MCF 10A (cell line): ENCODE data around the gene KLRF1. TPM values are rescaled to one million over a fixed set of nuclear protein-coding genes. Genes with fewer than 3 reads are reported as not detected.

Source experiments
- BruUV-seq: library from RNA; stranded (reverse); fragments of 400-500 nt; replicated peaks from 2 replicates; lab custom pipeline; 2021; lab: Mats Ljungman, UMichigan
- CTCF ChIA-PET: fragments of 300-600 bp; sonication (Branson Sonifier 250); formaldehyde crosslinking; extraction: SDS; loops from one replicate; lab custom pipeline; 2021; ENCODE audit warnings: antibody characterized with exemption, inconsistent platforms; lab: Yijun Ruan, JAX
- POLR2A ChIA-PET: fragments of 300-600, 350-650 bp; sonication (Branson Sonifier 250); formaldehyde crosslinking; extraction: SDS; loops from one replicate; lab custom pipeline; 2020; ENCODE audit warnings: antibody characterized with exemption, inconsistent platforms; lab: Yijun Ruan, JAX
- DNase-seq: peaks from one replicate; pipeline ENCODE4 v3.0.0-alpha.2; 2018; ENCODE audit not compliant: unreplicated experiment
- H3K27ac Mint-ChIP-seq: one replicate; pipeline ENCODE4 v1.8.0; 2022; ENCODE audit warnings: mild to moderate bottlenecking, low read depth, mixed read lengths; ENCODE audit not compliant: unreplicated experiment
- H3K27me3 Mint-ChIP-seq: one replicate; pipeline ENCODE4 v1.8.0; 2022; ENCODE audit warnings: mixed read lengths; ENCODE audit not compliant: insufficient read depth, unreplicated experiment
- H3K36me3 Mint-ChIP-seq: one replicate; pipeline ENCODE4 v1.8.0; 2022; ENCODE audit warnings: mild to moderate bottlenecking, moderate library complexity, mixed read lengths; ENCODE audit not compliant: insufficient read depth, unreplicated experiment
- H3K4me1 Mint-ChIP-seq: one replicate; pipeline ENCODE4 v1.8.0; 2022; ENCODE audit warnings: mixed read lengths; ENCODE audit not compliant: insufficient read depth, unreplicated experiment
- H3K4me3 Mint-ChIP-seq: one replicate; pipeline ENCODE4 v1.8.0; 2022; ENCODE audit warnings: mild to moderate bottlenecking, moderate library complexity, mixed read lengths; ENCODE audit not compliant: unreplicated experiment
- H3K9me3 Mint-ChIP-seq: one replicate; pipeline ENCODE4 v1.8.0; 2022; ENCODE audit warnings: mixed read lengths; ENCODE audit not compliant: unreplicated experiment
- CTCF ChIP-seq: fragments of 200-600 bp; IDR thresholded peaks from one replicate; pipeline ENCODE4 v1.8.0; 2022; ENCODE audit warnings: antibody characterized with exemption, mild to moderate bottlenecking; ENCODE audit not compliant: unreplicated experiment
- intact Hi-C: fragments of 100-400 bp; cut with micrococcal nuclease; formaldehyde crosslinking; loops from 2 replicates; pipeline ENCODE4 v1.14.1; 2022
- total RNA-seq: library from RNA; stranded (reverse); gene quantifications from 2 replicates; pipeline ENCODE4 v1.2.3, GENCODE V29; 2022

KLRF1 gene
- total RNA-seq, 1 experiment from 2014 or later, result not detected

GRCh38 chr12:9848899-9849298, 21.6 kb downstream of the KLRF1 start:
- TF ChIP-seq CTCF, result no peak
- ChIA-PET POLR2A (interaction anchor here (0.7 kb wide), 1 partner anchor 9 kb away, joined by 4 read pairs; no protein-coding TSS in a partner anchor), CTCF (interaction anchor here (0.8 kb wide), 2 partner anchors 98 to 166 kb away, joined by 3 to 4 read pairs; no protein-coding TSS in a partner anchor)
- Mint-ChIP-seq H3K4me3 (no peak overlapping the region), H3K27ac (no peak overlapping the region), H3K27me3 (no peaks in the 10 kb centered on the region), H3K36me3 (no peaks in the 10 kb centered on the region), H3K9me3 (peaks cover 14% of the 10 kb centered on the region), H3K4me1 (no peaks in the 10 kb centered on the region)
- intact Hi-C loops, result no loop called here
- DNase-seq, result no peak
- no TSS peak for BruUV-seq

GRCh38 chr12:9851050-9851449, 23.8 kb downstream of the KLRF1 start:
- H3K9me3 Mint-ChIP-seq, result peaks cover 14% of the 10 kb centered on the region
- ChIA-PET CTCF (interaction anchor here (0.6 to 1.2 kb wide), 4 partner anchors 38 to 1744 kb away, joined by 4 to 8 read pairs (median 4); no protein-coding TSS in a partner anchor), POLR2A (interaction anchor here (1.1 kb wide), 1 partner anchor 17 kb away, joined by 3 read pairs; no protein-coding TSS in a partner anchor)
- intact Hi-C loops, result no loop called here
- H3K27ac Mint-ChIP-seq, result no peak overlapping the region
- H3K4me1 Mint-ChIP-seq, result no peaks in the 10 kb centered on the region
- H3K27me3 Mint-ChIP-seq, result no peaks in the 10 kb centered on the region
- no TSS peak for BruUV-seq
- no peak for TF ChIP-seq CTCF
- no peak for DNase-seq
- H3K4me3 Mint-ChIP-seq, result no peak overlapping the region
- H3K36me3 Mint-ChIP-seq, result no peaks in the 10 kb centered on the region

- POLR2A ChIA-PET, result interaction anchor here (1.1 kb wide), 1 partner anchor 16 kb away, joined by 3 read pairs; no protein-coding TSS in a partner anchor
- no peaks in the 10 kb centered on the region for H3K27me3 Mint-ChIP-seq
- no peaks in the 10 kb centered on the region for H3K36me3 Mint-ChIP-seq
- intact Hi-C loops, result no loop called here
- no peak for TF ChIP-seq CTCF
- peaks cover 7% of the 10 kb centered on the region for H3K9me3 Mint-ChIP-seq
- no peak overlapping the region for H3K27ac Mint-ChIP-seq
- CTCF ChIA-PET, result interaction anchor here (1.1 to 1.2 kb wide), 2 partner anchors 39 to 101 kb away, joined by 3 to 4 read pairs; no protein-coding TSS in a partner anchor
- H3K4me3 Mint-ChIP-seq, result no peak overlapping the region
- DNase-seq, result no peak
- no peaks in the 10 kb centered on the region for H3K4me1 Mint-ChIP-seq
- no TSS peak for BruUV-seq
These were observed 24.6 kb downstream of the KLRF1 start for GRCh38 chr12:9851927-9852326.

- POLR2A ChIA-PET, result no interaction called here
- intact Hi-C loops, result no loop called here
- Mint-ChIP-seq H3K36me3 (no peaks in the 10 kb centered on the region), H3K27ac (no peak overlapping the region), H3K4me3 (no peak overlapping the region), H3K27me3 (no peaks in the 10 kb centered on the region), H3K4me1 (no peaks in the 10 kb centered on the region), H3K9me3 (no peaks in the 10 kb centered on the region)
- no peak for TF ChIP-seq CTCF
- BruUV-seq, result no TSS peak
- DNase-seq, result no peak
- CTCF ChIA-PET, result no interaction called here
These were observed 28.9 kb downstream of the KLRF1 start for GRCh38 chr12:9856151-9856550.
